Endothelial cell (in vitro differentiated cells): Measurements from ENCODE around the gene OMP. TPM values are rescaled to one million over a fixed set of nuclear protein-coding genes. Genes with fewer than 3 reads are reported as not detected.

Experiments used
- DNase-seq: peaks from one replicate; pipeline ENCODE4 v3.0.0; 2021; ENCODE audit warnings: low spot score
- H3K27ac Mint-ChIP-seq: one replicate; pipeline ENCODE4 v1.8.0; 2021; ENCODE audit warnings: mixed read lengths, inconsistent platforms; ENCODE audit not compliant: unreplicated experiment
- H3K27me3 Mint-ChIP-seq: one replicate; pipeline ENCODE4 v1.8.0; 2021; ENCODE audit warnings: mild to moderate bottlenecking, moderate library complexity, mixed read lengths, inconsistent platforms; ENCODE audit not compliant: unreplicated experiment
- H3K36me3 Mint-ChIP-seq: one replicate; pipeline ENCODE4 v1.8.0; 2021; ENCODE audit warnings: mild to moderate bottlenecking, low read depth, mixed read lengths, inconsistent platforms; ENCODE audit not compliant: unreplicated experiment
- H3K4me1 Mint-ChIP-seq: one replicate; pipeline ENCODE4 v1.8.0; 2021; ENCODE audit warnings: mild to moderate bottlenecking, mixed read lengths, inconsistent platforms; ENCODE audit not compliant: unreplicated experiment
- H3K4me3 Mint-ChIP-seq: one replicate; pipeline ENCODE4 v1.8.0; 2021; ENCODE audit warnings: mild to moderate bottlenecking, mixed read lengths, inconsistent platforms; ENCODE audit not compliant: unreplicated experiment
- H3K9me3 Mint-ChIP-seq: one replicate; pipeline ENCODE4 v1.8.0; 2021; ENCODE audit warnings: mixed read lengths, inconsistent platforms; ENCODE audit not compliant: unreplicated experiment
- CTCF ChIP-seq: fragments of 200-600 bp; sonication (generic); IDR thresholded peaks from one replicate; pipeline ENCODE4 v1.5.0; 2021; ENCODE audit warnings: antibody characterized with exemption; ENCODE audit not compliant: unreplicated experiment
- total RNA-seq: library from RNA; stranded (reverse); fragmentation: NEBNext Ultra II Directional; extraction: Animal tissue kit (Norgen Biotek cat#: 25700); gene quantifications from one replicate; pipeline ENCODE4 v1.2.1, GENCODE V29; 2021; ENCODE audit not compliant: unreplicated experiment

The OMP gene
- total RNA-seq, 1 donor from 2014 or later: not detected

GRCh38 chr11:77092382-77092781 is 10.3 kb upstream of the OMP start:
- no peak for TF ChIP-seq CTCF
- Mint-ChIP-seq H3K36me3 (peaks cover 3% of the 10 kb centered on the region), H3K4me1 (no peaks in the 10 kb centered on the region), H3K27me3 (peaks cover 4% of the 10 kb centered on the region), H3K9me3 (no peaks in the 10 kb centered on the region), H3K27ac (no peak overlapping the region), H3K4me3 (no peak overlapping the region)
- DNase-seq: no peak

- Mint-ChIP-seq H3K27me3 (peaks cover 4% of the 10 kb centered on the region), H3K4me1 (no peaks in the 10 kb centered on the region), H3K9me3 (no peaks in the 10 kb centered on the region), H3K27ac (no peak overlapping the region), H3K4me3 (no peak overlapping the region), H3K36me3 (peaks cover 3% of the 10 kb centered on the region)
- DNase-seq: no peak
- no peak for TF ChIP-seq CTCF
These were observed 9.4 kb upstream of the OMP start for GRCh38 chr11:77093056-77093891.

- H3K9me3 Mint-ChIP-seq: no peaks in the 10 kb centered on the region
- DNase-seq: no peak
- H3K27me3 Mint-ChIP-seq: peaks cover 4% of the 10 kb centered on the region
- H3K4me3 Mint-ChIP-seq: no peak overlapping the region
- H3K27ac Mint-ChIP-seq: no peak overlapping the region
- H3K36me3 Mint-ChIP-seq: peaks cover 3% of the 10 kb centered on the region
- TF ChIP-seq CTCF: no peak
- H3K4me1 Mint-ChIP-seq: no peaks in the 10 kb centered on the region
These were observed 8.4 kb upstream of the OMP start for GRCh38 chr11:77093987-77094840.

GRCh38 chr11:77094841-77095365 is 7.7 kb upstream of the OMP start:
- H3K4me3 Mint-ChIP-seq: no peak overlapping the region
- peaks cover 3% of the 10 kb centered on the region for H3K36me3 Mint-ChIP-seq
- no peaks in the 10 kb centered on the region for H3K9me3 Mint-ChIP-seq
- no peaks in the 10 kb centered on the region for H3K4me1 Mint-ChIP-seq
- H3K27ac Mint-ChIP-seq: no peak overlapping the region
- H3K27me3 Mint-ChIP-seq: peaks cover 4% of the 10 kb centered on the region
- no peak for TF ChIP-seq CTCF
- no peak for DNase-seq
